Measurements from ENCODE around the gene USP37.

- TF ChIP-seq MAX (IDR thresholded peaks at IDR 0.05) (no peak), REST (IDR thresholded peaks at IDR 0.05; ENCODE audit: low read depth) (no peak), CTCF (IDR thresholded peaks at IDR 0.05 in 2 of 3, conservative IDR thresholded peaks at IDR 0.05 in 1 of 3; ENCODE audit: borderline replicate concordance in 1 of 3, insufficient read depth in 1 of 3, low read depth in 2 of 3, low read length in 2 of 3) (no peak), ZFX (IDR thresholded peaks at IDR 0.05) (no peak), POLR2A (IDR thresholded peaks at IDR 0.05; ENCODE audit: borderline replicate concordance, extremely low read depth, insufficient read depth, insufficient read length) (no peak), EZH2phosphoT487 (IDR thresholded peaks at IDR 0.05; ENCODE audit: borderline replicate concordance) (no peak), ZNF274 (IDR thresholded peaks at IDR 0.05; ENCODE audit: low read depth, low read length) (no peak), SP1 (IDR thresholded peaks at IDR 0.05; ENCODE audit: low read depth) (no peak), EZH2 (IDR thresholded peaks at IDR 0.05) (no peak), POLR2AphosphoS5 (IDR thresholded peaks at IDR 0.05; ENCODE audit: low read depth, low read length) (no peak), CEBPB (IDR thresholded peaks at IDR 0.05; ENCODE audit: low read depth) (no peak), ZBTB33 (IDR thresholded peaks at IDR 0.05; ENCODE audit: extremely low read depth, insufficient replicate concordance, low read length) (no peak), EGR1 (IDR thresholded peaks at IDR 0.05; ENCODE audit: low read depth) (no peak), FOSL1 (IDR thresholded peaks at IDR 0.05; ENCODE audit: low read depth) (no peak)
These were observed 135.3 kb downstream of the USP37 start for GRCh38 chr2:218432676-218433365.

Data from HCT116 (cell line).